Nephron (organoid): ENCODE measurements around the gene TINCR.

Source experiments
- H3K27ac Mint-ChIP-seq, 3 experiments: 2 replicates each; pipeline ENCODE4 v1.8.0; 2020; ENCODE audit warnings: mixed read lengths in 3 of 3, mild to moderate bottlenecking in 2 of 3, moderate library complexity in 1 of 3
- H3K27me3 Mint-ChIP-seq: 2 replicates; pipeline ENCODE4 v1.8.0; 2021; ENCODE audit warnings: low read depth, mild to moderate bottlenecking, moderate library complexity, mixed read lengths
- H3K36me3 Mint-ChIP-seq: 2 replicates; pipeline ENCODE4 v1.8.0; 2020; ENCODE audit warnings: low read depth, mixed read lengths
- H3K4me1 Mint-ChIP-seq: 2 replicates; pipeline ENCODE4 v1.8.0; 2020; ENCODE audit warnings: mixed read lengths
- H3K4me3 Mint-ChIP-seq, 3 experiments: 2 replicates each; pipeline ENCODE4 v1.8.0; 2020; ENCODE audit warnings: mild to moderate bottlenecking in 3 of 3, mixed read lengths in 3 of 3, moderate library complexity in 2 of 3
- H3K9me3 Mint-ChIP-seq: 2 replicates; pipeline ENCODE4 v1.8.0; 2020; ENCODE audit warnings: mixed read lengths
- TF ChIP-seq, protein P1 (sequence below), 3 experiments: fragments of 200-600 bp; sonication (generic); IDR thresholded peaks; one replicate each; pipeline ENCODE4 v1.5.0; 2021; ENCODE audit warnings: antibody characterized with exemption in 3 of 3; ENCODE audit not compliant: unreplicated experiment in 3 of 3

TINCR gene

GRCh38 chr19:5530701-5531100 lies 37.1 kb downstream of the TINCR start:
- no peaks in the 10 kb centered on the region for H3K4me1 Mint-ChIP-seq
- H3K4me3 Mint-ChIP-seq: no peak overlapping the region
- H3K36me3 Mint-ChIP-seq: peaks cover 4% of the 10 kb centered on the region
- H3K9me3 Mint-ChIP-seq: peaks cover 13% of the 10 kb centered on the region
- H3K27ac Mint-ChIP-seq: no peak overlapping the region
- H3K27me3 Mint-ChIP-seq: peaks cover 16% of the 10 kb centered on the region
- TF ChIP-seq, protein P1, sequence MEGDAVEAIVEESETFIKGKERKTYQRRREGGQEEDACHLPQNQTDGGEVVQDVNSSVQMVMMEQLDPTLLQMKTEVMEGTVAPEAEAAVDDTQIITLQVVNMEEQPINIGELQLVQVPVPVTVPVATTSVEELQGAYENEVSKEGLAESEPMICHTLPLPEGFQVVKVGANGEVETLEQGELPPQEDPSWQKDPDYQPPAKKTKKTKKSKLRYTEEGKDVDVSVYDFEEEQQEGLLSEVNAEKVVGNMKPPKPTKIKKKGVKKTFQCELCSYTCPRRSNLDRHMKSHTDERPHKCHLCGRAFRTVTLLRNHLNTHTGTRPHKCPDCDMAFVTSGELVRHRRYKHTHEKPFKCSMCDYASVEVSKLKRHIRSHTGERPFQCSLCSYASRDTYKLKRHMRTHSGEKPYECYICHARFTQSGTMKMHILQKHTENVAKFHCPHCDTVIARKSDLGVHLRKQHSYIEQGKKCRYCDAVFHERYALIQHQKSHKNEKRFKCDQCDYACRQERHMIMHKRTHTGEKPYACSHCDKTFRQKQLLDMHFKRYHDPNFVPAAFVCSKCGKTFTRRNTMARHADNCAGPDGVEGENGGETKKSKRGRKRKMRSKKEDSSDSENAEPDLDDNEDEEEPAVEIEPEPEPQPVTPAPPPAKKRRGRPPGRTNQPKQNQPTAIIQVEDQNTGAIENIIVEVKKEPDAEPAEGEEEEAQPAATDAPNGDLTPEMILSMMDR (IDR thresholded peaks at IDR 0.05; ENCODE audit: unreplicated experiment in 3 of 3): no peak

GRCh38 chr19:5526691-5527090 lies 41.1 kb downstream of the TINCR start:
- Mint-ChIP-seq H3K27me3 (peaks cover 37% of the 10 kb centered on the region), H3K4me3 (no peak overlapping the region), H3K9me3 (no peaks in the 10 kb centered on the region), H3K27ac (no peak overlapping the region), H3K4me1 (peaks cover 5% of the 10 kb centered on the region), H3K36me3 (no peaks in the 10 kb centered on the region)
- TF ChIP-seq, protein P1 (IDR thresholded peaks at IDR 0.05; ENCODE audit: unreplicated experiment in 3 of 3): no peak

DNA sequence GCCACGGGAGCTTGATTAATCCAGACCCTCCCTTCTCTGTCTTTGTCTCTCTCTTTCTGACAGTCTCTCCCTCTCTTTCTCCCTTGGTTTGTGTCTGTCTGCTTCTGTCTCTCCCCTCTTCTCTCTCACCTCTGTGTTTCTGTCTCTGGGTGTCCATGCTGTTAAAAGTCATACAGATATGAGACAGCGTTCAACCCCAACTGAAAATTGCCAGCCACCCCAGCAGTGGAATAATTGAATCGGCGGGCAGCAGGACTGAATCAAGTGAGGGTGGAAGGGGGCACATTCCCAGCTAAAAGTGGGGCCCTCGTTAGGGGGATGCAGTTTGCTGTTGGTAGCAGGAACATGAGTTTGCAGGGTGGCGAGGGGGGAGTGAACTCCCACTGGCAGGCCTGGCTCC lies 43.7 kb downstream of the TINCR start:
- Mint-ChIP-seq H3K9me3 (peaks cover 4% of the 10 kb centered on the region), H3K36me3 (no peaks in the 10 kb centered on the region), H3K4me1 (peaks cover 5% of the 10 kb centered on the region), H3K27ac (no peak overlapping the region), H3K4me3 (no peak overlapping the region), H3K27me3 (peaks cover 39% of the 10 kb centered on the region)
- TF ChIP-seq, protein P1 (IDR thresholded peaks at IDR 0.05; ENCODE audit: unreplicated experiment in 3 of 3): no peak

GRCh38 chr19:5522106-5522505 lies 45.6 kb downstream of the TINCR start:
- Mint-ChIP-seq H3K36me3 (no peaks in the 10 kb centered on the region), H3K27ac (no peak overlapping the region), H3K4me1 (peaks cover 5% of the 10 kb centered on the region), H3K4me3 (no peak overlapping the region), H3K27me3 (peaks cover 39% of the 10 kb centered on the region), H3K9me3 (peaks cover 9% of the 10 kb centered on the region)
- TF ChIP-seq, protein P1 (IDR thresholded peaks at IDR 0.05; ENCODE audit: unreplicated experiment in 3 of 3): no peak

DNA sequence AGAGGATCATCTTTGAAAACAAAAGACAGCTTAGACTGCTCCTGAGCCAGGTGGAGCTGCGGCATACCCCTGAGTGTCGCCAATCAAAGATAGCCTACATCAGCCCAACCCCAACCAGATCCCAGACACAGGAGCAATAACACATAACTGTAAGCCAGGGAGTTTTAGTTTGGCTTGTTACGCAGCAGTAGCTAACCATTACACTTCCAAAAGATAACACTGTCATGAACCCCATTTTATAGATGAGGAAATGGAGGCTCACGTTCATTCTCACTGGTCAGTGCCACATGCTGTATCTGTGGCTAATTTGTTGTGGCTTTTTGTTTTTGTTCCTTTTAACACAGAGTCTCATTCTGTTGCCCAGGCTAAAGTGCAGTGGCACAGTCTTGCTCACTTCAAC lies 47.3 kb downstream of the TINCR start:
- peaks cover 5% of the 10 kb centered on the region for H3K4me1 Mint-ChIP-seq
- H3K9me3 Mint-ChIP-seq: peaks cover 19% of the 10 kb centered on the region
- H3K27me3 Mint-ChIP-seq: peaks cover 31% of the 10 kb centered on the region
- H3K4me3 Mint-ChIP-seq: no peak overlapping the region
- TF ChIP-seq, protein P1 (IDR thresholded peaks at IDR 0.05; ENCODE audit: unreplicated experiment in 3 of 3): no peak
- H3K36me3 Mint-ChIP-seq: no peaks in the 10 kb centered on the region
- no peak overlapping the region for H3K27ac Mint-ChIP-seq

- peaks cover 3% of the 10 kb centered on the region for H3K4me1 Mint-ChIP-seq
- no peak overlapping the region for H3K4me3 Mint-ChIP-seq
- H3K27me3 Mint-ChIP-seq: peaks cover 26% of the 10 kb centered on the region
- H3K9me3 Mint-ChIP-seq: peaks cover 19% of the 10 kb centered on the region
- TF ChIP-seq, protein P1 (IDR thresholded peaks at IDR 0.05; ENCODE audit: unreplicated experiment in 3 of 3): no peak
- H3K36me3 Mint-ChIP-seq: no peaks in the 10 kb centered on the region
- no peak overlapping the region for H3K27ac Mint-ChIP-seq
Observed at GRCh38 chr19:5519076-5519475, 48.7 kb downstream of the TINCR start.
